HL-60/S4 treated with retinoic acid at 250 ng/mL for 4 days and 3 days (cell line): ENCODE results near the gene DCAF17.

Source experiments
- in situ Hi-C: fragments of 300-500 bp; cut with MboI; formaldehyde crosslinking; loops from 2 replicates; pipeline ENCODE4 v1.7.0; 2022; ENCODE audit warnings: low sequenced_read_pairs

The DCAF17 gene

GRCh38 chr2:171409436-171409971 lies 24.5 kb upstream of the DCAF17 start:
- in situ Hi-C loops = loop anchor here (25.0 kb wide), 1 partner anchor 447 kb away; no protein-coding TSS in a partner anchor

DNA sequence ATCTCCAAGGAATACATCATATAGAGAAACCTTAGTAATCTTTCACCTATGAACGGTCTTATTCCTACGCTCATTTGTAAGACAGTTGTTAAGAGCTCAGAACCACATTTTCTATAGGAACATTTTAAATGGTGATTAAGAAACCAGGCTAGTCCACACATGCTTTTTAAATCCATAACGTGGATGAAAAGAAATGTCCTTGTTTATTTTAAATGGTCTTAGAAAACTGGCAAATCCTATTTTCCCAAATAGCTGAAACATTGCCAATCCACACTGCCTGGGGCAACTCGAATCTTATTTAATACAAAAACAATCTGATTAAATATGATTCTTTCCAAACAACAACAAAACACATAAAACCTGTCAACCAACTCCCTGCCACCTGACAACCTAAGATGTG lies 23.9 kb upstream of the DCAF17 start:
- in situ Hi-C loops = loop anchor here (25.0 kb wide), 1 partner anchor 448 kb away; no protein-coding TSS in a partner anchor

DNA sequence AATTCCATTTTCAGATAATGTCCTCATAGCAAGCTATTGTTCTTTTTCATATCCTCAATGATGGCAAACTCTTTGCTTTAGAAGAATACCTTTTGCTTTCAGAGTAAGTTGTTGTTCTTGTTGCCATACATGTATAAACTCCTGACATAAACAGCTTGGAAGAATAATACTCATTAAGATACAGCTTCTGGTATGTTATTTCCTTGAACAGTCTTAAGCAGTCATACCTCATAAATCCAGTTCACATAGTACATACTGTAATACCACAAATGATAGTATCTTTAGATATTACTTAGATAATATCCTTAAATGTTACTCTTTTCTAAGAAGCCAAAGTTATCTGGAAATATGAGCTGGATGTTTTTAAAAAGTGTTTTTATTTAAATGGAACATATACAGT lies 23.4 kb upstream of the DCAF17 start:
- in situ Hi-C loops = loop anchor here (25.0 kb wide), 1 partner anchor 448 kb away; no protein-coding TSS in a partner anchor

- in situ Hi-C loops = loop anchor here (25.0 kb wide), 1 partner anchor 449 kb away; no protein-coding TSS in a partner anchor
These were observed 22.8 kb upstream of the DCAF17 start for GRCh38 chr2:171411214-171411613.

GRCh38 chr2:171411791-171412483 lies 22.1 kb upstream of the DCAF17 start:
- in situ Hi-C loops = loop anchor here (25.0 kb wide), 1 partner anchor 450 kb away; no protein-coding TSS in a partner anchor

DNA sequence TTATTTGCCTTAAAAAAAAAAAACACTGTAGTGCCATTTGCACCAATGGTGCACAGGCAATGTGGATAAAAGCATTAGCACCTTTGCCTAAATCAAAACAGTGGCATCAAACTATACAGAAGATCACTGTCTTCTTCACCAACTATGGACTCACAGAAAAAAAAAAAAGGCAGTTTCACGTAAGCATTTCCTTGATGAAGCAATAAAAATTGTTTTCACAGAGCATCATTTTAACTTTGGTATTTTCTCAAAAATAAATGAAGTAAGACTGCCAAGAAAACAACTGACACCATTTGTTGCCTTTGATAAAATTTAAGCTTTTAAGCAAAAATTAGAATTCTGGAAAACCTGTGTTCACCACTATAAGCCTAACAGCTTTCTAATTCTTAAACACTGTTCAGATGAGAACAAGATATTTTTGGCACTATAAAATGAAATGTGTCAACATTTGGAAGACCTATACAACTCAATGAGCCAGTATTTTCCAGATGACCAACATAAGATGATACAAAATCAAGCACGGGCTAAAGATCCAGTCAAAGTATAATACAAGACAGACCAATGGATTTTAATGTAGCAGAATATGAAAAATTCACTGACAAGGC lies 21.4 kb upstream of the DCAF17 start:
- in situ Hi-C loops = loop anchor here (25.0 kb wide), 1 partner anchor 450 kb away; no protein-coding TSS in a partner anchor

DNA sequence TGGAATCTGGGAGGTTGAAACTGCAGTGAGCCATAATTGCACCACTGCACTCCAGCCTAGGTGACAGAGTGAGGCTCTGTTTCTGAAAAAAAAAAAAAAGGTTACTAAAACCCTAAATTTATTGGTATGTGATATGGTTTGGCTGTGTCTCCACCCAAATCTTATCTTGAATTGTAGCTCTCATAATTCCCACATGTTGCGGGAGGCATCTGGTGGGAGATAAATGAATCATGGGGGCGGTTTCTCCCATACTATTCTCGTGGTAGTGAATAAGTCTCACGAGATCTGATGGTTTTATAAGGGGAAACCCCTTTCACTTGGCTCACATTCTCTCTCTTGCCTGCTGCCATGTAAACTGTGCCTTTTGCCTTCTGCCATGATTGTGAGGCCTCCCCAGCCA lies 19.4 kb upstream of the DCAF17 start:
- in situ Hi-C loops = loop anchor here (25.0 kb wide), 1 partner anchor 452 kb away; no protein-coding TSS in a partner anchor

- in situ Hi-C loops = loop anchor here (25.0 kb wide), 1 partner anchor 454 kb away; no protein-coding TSS in a partner anchor
These were observed 17.8 kb upstream of the DCAF17 start for GRCh38 chr2:171416009-171416926.

DNA sequence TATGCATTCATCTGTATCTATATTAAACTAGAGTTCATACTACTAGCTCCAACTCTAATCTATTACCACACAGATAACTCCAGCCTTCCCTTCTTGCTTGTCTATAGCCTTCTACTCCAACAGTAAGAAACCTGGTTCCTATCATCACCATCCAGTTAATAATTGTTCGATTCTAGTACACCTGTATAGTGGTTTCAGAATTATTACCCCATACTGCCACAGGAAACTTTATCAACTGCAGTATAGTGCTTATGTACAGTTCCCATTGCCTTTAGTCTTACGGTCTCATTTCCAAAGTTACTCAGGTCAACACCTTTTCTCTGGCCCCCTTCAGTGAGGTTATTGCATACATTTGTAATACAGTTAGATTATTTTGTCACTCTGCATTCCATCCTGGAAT lies 14.7 kb upstream of the DCAF17 start:
- in situ Hi-C loops = loop anchor here (25.0 kb wide), 1 partner anchor 457 kb away; no protein-coding TSS in a partner anchor

DNA sequence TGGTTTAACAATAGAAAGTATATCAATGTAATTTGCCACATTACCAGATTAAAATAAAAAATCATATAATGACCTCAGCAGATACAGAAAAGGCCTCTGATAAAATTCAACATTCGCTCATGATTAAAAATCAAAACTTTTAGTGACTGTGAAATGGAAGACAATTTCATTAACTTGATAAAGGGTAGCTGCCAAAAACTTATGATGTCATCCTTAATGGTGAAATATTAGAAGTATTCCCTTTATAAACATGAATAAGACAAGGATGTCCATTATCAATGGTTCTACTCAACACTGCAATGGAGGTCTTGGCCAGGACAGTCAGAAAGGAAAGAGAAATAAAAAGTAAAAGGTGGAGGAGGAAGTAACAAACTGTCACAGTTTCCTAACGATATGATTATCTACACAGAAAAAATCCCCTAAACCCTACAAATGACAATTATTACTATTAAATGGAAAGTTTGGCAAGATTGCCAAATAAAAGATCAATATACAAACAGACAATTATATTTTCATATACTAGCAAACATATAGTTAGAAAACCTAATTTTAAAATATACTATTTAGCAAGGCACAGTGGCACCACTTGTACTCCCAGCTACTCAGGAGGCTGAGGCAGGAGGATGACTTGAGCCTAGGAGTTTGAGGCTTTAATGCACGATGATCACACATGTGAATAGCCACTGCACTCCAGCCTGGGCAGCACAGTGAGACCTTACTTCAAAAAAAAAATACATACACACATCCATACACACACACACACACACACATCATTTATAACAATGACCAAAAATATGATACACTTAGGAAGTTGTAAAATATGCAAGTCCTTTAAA lies 13.1 kb upstream of the DCAF17 start:
- in situ Hi-C loops = loop anchor here (25.0 kb wide), 1 partner anchor 459 kb away; no protein-coding TSS in a partner anchor

- in situ Hi-C loops = loop anchor here (25.0 kb wide), 1 partner anchor 461 kb away; no protein-coding TSS in a partner anchor
These were observed 11.1 kb upstream of the DCAF17 start for GRCh38 chr2:171422710-171423495.

DNA sequence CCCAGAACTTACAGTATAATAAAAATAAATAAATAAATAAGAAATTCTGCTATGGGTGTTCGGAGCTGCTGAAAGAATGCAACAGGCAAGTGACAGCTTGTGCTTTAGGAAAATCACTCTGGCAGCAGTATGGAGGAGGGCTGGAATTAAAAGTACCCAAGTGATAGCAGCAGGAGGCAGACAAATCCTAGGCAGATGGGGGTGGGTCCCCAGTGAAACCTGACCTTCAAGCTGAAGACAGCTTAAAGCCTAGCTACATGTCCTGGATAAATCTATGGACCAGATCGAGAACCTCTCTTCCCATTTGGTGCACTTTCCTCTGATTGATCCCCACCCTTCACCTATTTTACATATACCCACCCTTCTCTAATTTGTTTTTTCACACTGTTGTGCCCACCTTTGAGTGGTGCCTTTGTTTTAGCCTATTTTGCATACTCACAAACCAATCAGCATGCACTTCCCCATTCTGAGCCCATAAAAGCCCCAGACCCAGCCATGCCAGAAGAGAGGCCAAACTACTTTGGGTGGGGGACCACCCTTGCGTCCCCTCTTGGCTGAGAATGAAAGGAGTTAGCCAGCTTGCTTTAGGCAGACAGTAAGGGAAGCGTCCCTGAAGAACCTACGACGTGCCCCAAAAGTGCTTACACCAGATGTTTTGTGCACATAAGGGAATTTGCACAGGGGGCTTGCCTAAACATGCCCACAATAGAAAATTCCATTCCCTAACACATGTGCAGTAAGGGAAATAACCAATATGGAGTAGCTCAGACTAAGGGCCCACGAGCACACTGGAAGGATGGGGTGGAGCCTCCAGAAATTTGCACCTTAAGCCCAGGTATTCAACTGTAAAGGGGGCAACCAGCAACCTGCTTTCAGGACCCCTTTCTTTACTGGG lies 3.3 kb upstream of the DCAF17 start:
- in situ Hi-C loops = no loop called here

DNA sequence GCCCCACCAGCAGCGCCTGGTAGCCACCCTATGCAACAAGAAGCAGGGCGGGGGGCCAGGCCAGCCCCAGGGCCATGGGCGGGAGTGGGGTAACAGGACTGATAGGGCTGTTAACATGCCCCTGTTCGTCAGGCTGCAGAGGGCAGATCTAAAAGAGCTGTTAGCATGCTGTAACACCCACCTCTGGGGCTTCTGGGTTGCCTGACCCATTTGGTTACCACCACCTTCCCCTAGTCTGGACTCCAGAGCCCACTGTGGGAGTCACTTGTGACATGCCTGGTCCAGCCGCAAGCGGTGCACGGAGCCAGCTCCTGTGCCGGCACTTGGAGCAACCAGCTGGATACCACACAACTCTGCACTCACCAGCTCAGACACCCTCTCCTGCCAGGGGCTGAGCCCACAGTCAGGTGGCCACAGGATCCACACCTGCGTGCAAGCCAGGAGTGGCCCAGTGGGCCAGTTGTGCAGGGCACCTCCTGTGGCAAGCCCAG lies 2.3 kb upstream of the DCAF17 start:
- in situ Hi-C loops = no loop called here

- in situ Hi-C loops = no loop called here
These were observed 1.6 kb upstream of the DCAF17 start for GRCh38 chr2:171432206-171432968.

DNA sequence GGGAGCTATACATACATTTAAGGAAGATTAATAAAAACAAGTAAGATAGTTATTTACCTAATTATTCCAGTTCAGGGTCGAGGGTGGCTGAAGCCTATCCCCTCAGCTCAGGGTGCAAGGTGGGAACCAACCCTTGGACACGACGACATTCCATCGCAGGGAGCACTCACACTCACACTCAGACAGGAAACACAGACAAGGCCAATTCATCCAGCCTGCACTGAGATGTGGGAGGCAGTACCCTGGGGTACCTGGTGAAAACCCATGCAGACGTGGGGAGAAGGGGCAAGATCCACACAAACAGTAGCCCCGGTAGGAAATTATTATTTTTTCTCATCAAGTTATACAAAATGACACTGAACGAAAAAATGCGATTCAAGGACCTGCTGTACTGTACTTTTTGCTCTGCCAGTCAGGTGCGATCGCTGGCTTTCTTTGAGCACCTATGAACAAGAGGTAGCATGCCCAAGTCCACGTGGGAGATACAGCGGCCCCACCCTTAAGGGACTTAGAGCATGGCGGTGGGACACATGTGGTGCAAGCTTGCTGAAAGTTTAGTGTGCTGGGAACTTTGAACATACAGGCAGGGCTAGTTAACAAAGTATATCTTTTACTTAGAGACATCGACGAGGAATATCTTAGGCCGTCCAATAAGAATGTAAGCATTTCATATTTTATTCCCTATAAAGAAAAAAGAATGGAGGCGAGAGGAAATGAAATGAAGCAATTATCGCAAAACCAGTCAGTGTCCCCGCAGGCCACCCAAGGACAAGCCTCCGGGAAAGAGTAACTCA lies 860 bp upstream of the DCAF17 start:
- in situ Hi-C loops = no loop called here

- in situ Hi-C loops = no loop called here
These were observed 338 bp upstream of the DCAF17 start, which contains the start of gene METTL8 for GRCh38 chr2:171433763-171434012. TSS of gene METTL8 (minus strand) at chr2:171433990. CDS start at chr2:171392185, 41,805 bp downstream.
